CD4-positive, alpha-beta T cell treated with Interleukin-12 subunit alpha and Interleukin-12 subunit beta, for 1 hour (primary cell): ENCODE results near the gene PFDN1.

Experiments
- DNase-seq: peaks from one replicate; pipeline ENCODE4 v3.0.0-alpha.2; 2020

The PFDN1 gene

DNA sequence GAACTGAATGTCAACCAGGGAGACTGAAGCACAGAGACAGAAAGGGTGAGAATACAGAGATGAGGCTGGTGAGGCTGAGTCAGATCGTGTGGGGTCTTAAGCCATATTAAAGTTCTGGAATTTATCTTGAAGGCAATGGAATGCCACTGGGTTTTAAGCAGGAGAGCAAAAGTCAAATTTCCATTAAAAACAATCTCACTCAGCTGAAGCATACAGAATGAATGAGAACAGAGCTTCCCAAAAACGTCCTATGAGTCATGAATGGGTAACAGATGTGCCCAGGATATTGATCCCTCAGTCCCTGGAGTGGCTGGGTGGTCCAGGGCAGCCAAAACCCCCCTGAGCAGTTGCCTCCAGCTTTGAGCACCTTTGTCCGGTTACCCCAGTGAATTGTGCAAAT is 44.9 kb downstream of the PFDN1 start:
- no peak for DNase-seq

DNA sequence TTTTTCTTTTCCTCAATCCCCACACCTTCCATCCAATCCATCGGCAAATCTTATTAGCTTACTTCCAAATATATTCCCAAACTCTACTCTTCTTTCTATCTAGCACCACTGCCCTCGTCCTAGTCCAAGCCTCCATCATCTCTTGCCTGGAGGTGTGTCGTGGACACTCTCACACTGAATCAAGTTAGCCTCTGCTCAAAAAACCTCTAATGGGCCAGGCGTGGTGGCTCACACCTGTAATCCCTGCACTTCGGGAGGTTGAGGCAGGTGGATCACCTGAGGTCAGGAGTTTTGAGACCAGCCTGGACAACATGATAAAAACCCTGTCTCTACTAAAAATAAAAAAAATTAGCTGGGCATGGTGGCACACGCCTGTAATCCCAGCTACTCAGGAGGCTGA is 46.2 kb downstream of the PFDN1 start:
- DNase-seq = no peak

DNA sequence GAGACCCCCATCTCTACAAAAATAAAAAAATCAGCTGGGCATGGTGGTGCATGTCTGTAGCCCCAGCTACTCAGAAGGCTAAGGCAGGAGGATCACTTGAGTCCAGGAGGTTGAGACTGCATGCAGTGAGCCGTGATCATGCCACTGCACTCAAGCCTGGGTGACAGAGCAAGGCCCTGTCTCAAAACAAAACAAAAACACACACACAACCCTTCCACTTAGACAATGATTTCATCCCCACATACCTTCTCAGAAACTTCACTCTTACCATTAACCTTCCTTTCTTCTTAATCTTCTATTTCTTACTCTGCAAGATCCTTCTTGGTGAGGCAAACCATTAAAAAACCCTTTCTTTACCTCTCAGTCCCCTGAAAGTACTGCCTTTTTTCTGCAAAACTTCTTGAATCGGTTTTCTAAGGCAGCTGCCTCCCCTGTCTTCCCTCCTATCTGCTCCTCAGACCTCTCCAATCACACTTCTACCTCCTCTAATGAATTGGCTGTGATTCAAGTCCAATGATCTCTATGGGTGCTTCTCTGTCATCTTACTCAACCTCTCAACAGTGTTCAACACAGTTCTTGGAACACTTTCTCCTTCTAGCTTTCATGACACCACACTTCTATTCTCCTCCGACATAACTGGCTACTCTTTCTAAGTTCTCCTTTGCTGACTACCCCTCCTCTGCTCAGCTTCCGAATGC is 47.3 kb downstream of the PFDN1 start:
- no peak for DNase-seq

DNA sequence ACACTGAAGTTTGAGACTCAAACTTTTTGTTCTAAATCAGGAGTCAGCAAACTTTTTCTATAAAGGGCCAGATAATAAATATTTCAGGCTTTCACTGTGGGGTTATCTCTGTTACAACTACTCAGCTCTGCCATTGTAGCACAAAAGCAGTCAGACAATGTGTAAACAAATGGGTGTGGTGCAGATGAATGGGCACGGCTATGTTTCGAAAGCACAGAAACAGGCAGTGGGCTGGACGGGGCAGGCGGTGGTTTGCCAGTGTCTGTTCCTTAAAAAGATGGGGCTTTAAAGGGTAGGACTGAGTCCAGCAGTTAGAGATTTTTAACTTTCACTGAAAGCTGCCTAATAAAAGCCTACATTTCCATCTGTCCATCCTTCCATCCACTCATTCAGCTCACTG is 48.9 kb downstream of the PFDN1 start:
- peak; percentile 11 for DNase-seq

DNA sequence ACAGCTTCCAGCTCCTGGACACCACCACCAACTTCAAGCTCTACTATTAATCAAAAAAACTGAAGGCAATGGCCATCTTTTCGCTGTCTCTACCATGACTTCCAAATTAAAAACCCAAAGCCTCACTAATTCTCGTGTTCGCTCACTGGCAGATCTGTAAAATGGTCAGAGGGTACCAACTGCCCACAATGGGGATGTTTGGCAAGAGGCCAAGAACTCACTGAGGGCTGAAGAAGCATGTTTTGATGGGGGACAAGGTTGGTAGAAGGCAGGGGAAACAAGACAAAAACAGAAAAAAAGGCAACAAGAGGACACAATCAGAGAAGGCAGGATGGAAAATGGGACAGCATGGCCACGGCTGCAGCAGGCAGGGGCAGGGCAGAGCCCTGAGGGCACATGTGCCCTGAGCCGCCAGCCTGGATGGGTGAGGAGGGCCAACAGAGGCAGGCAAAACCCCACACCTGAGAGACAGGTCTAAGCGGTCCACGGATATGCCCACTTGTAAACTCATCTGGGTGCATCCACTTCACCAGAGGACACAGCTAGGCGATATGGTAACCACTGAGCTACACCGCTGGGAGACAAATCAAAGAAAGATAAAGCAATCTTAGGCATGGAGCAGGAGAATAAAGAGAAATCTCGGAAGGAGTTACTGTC is 50.3 kb downstream of the PFDN1 start:
- no peak for DNase-seq

DNA sequence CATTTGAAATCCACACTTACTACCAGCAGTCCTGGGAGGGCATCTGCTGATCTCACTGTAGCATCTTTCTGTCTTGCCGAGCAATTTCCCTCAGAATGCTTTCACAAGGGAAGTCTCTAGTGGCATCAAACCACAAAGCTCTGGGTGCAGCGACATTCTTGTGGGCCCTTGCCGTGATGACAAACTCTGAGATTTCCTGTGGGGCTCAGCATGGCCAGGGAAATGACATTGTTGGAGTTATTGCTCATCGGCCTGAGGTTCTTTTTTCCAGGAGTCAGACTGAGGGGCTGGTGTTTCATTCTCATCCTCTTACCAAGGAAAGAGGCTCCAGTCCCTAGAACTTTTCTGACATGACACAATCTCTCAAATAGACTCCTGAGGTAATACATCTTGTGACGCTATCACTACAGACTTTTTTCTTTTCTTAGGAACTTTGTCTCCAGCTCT is 51.4 kb downstream of the PFDN1 start:
- peak; percentile 65 for DNase-seq

DNA sequence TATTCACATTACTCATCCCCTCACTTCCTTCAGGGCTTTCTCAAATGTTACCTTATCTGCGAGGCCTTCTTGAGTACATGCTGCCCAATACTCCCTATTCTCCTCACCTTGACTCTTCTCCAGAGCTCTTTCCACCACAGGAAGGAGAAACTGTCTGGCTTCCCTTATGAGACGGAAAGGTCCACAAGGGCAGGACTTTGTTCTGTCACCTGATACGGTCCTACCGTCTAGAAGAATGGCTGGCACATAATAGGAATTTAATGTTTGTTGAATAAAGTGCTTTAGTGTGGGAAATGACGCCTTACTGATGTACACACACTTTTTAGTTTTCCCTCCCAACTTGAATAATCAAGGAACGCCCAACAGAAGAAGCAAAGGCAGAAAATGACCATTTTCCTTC is 52.5 kb downstream of the PFDN1 start:
- no peak for DNase-seq

DNA sequence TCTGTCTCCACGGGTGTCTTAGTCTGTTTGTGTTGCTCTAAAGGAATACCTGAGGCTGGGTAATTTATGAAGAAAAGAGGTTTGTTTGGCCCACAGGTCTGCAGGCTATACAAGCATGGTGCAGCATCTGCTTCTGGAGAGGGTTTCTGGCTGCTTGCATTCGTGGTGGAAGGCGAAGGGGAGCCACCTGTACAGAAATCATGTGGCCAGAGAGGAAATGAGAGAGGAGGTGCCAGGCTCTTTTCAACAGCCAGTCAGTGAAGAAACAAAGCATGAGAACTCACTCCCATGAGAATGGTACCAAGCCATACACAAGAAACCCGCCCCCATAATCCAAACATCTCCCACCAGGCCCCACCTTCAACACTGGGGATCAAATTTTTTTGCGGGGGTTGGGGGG is 53.4 kb downstream of the PFDN1 start:
- DNase-seq = no peak

DNA sequence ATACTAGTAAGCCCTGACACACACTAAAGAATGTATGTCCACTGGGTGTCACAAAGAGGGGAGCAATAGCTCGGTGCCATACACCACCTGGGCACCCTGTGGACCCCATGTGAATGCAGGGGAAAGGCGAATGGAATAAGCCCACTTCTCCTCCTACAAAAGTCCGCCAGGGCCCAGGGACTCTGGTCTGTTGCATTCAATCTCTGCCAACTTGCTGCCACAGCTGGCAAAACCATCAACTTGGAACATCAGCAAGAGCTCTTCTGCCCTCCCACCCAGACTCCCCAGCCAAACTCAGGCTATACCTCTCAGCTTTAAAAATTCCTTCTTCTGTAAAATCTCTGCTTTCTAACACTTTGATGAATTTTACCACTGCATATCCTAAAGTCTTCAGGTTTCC is 54.5 kb downstream of the PFDN1 start:
- no peak for DNase-seq

DNA sequence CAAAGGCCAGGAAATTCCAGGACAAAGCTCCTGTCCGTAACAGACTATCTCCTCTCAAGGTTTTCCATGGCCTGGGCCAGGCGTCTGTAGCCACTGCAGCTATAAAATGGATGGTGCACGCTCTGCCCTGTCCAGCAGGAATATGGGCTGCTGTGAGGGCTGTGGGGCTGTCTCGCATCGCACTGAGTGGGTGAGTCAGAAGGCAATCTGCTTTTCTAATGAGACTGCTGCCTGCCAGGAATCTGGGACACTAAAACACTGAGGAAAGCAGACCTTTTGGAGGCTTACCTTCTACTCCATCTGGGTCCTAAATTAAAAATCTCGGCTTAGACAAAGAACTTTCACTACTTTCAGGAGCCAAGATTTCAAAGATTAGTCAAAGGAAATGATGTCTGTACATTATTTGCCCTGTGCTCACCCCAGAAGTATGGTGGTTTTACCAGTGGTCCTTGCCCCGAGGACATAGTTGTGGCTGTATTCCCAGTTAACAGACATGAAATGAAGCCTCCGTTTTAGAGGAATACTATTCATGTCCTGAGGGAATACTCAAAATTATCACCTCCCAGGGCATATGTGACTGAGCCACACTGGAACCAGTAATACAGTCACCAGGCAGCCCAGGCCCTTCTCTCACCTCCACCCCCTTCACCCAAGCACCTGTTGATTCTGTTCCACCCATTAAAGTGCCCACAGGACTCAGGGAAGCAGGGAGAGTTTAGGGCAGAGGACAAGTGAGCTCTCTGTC is 56.4 kb downstream of the PFDN1 start:
- DNase-seq = no peak

DNA sequence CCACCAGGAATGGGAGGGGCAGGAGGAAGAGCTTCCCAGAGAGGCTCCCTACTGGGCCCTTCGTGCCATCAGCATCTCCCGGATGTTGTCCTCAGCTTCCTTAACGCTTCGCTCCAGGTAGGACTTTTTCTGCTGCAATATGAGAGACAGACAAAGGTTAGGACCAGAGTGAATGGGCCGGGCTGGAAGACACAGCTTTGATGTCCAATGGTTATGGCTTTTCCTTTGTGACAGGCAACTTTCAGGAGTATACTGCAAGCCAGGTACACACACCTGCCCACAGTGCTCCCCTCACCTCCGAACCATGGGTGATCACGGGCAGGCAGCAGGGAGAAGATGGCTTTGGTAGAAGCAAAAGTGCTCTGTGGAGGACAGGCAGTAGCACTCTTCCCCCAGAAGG is 57.0 kb downstream of the PFDN1 start:
- DNase-seq = no peak

DNA sequence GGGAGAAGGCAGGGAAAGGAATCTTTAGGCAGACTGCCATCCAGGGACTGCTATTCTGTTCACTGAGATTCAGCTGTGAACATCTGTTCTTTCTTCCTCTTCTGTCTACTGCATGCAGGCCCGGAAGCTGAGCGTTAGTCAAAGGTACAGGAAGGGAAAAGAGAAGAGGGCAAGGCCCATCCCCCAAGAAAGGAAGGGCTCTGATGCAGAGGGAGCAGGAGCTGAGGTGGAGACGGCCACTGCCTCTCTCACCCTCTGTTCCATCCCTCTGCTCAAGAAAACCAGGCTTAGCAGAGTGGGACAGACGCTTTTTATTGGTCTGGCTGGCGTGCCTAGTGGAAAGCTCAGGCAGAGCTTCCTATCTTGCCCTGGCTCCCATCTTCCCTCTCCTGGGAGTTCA is 57.6 kb downstream of the PFDN1 start:
- no peak for DNase-seq

DNA sequence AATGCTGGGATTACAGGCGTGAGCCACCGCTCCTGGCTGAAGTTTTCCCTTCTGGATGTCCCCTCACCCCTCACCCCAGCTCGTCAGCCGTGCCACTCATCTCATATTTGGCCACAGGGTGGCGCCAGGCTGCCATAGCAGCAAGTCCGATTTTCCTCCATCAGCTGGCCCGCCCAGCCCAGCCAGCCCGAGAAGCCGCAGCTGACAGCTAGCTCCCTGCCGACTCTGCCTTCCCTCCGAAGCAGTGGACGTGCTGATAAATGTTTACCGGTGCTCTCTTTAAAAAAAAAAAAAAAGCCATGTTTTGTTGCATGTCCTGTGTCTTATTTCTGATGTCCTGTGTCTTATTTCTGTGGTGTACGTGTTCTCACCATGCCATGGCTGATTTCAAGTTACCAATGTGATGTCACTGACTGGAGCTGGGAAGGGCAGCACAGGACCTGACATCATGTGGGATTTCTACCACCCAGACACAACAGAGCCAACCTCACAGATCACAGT is 58.3 kb downstream of the PFDN1 start:
- DNase-seq = peak; percentile 79

DNA sequence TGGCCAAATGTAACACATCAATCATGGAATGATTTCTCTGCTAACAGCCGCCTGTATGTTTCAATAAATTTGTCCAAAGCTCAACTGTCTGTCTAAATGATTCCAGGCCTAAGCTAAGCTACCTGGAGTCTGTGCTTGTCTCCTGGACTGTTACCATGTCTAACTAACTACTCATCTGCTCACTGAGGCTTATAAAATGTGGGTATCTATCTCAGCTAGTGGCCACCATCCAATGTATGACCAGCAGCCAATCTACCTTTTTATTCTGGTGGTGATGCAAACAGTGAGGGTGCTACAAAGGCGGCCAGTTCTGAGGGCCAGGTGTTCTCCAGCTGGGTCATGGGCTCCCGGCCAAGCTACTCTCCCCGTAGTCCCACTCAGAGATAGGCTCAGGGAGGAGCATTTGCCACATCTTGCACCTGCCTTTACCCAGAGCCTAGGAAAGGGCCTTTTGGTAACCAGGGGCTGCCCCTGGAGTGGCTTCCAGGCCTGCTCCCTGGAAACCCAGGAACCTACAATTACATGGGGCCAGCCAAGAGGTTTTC is 59.1 kb downstream of the PFDN1 start:
- DNase-seq = no peak

DNA sequence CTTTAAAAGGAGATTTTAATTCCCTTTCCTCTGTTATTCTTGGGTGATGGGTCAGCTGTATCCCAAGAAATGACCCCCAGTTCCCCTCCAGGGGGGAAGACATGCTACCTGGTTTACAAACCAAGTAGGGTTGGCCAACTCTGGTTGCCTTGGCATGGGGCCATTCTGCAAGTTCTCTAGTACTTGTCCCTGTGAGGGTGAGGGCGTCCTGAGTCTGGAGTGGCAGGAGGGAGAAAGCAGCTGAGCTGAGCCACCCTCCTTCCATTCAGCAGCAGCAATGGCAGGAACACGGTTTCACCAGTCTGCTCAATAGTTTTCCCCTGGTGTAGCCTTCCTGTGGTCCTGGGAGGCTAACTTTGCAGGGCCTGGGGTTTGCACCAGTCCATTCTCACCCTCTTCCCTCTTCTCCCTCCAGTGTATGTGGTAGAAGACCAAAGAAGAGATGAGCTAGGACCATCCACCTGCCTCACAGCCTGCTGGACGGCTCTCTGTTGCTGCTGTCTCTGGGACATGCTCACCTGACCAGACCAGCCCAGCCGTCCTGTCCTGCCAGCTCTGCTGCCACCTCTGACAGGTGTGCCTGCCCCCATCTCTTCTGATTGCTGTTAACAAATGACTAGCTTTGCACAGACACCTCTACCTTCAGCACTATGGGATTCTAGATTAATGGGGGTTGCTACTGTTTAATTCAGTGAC is 59.9 kb downstream of the PFDN1 start:
- no peak for DNase-seq

DNA sequence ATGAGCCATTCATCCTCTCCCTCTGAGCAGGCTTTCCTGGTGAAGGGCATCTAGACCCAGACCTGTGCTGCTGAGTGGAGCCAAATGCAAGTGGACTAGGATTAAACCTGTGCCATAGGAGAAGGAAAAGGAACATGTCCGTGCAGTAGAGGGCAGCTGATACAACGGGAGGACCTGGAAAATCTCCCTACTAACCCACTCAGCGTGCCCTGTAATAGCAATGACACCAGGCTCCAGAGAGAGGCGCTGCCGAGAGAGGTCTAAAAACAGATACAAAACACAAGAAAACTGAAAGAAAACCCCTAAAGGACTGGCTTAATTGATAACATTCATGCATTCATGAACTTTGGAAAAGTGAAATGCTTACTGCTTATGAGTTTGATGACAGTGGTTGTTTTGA is 60.8 kb downstream of the PFDN1 start:
- DNase-seq = no peak

DNA sequence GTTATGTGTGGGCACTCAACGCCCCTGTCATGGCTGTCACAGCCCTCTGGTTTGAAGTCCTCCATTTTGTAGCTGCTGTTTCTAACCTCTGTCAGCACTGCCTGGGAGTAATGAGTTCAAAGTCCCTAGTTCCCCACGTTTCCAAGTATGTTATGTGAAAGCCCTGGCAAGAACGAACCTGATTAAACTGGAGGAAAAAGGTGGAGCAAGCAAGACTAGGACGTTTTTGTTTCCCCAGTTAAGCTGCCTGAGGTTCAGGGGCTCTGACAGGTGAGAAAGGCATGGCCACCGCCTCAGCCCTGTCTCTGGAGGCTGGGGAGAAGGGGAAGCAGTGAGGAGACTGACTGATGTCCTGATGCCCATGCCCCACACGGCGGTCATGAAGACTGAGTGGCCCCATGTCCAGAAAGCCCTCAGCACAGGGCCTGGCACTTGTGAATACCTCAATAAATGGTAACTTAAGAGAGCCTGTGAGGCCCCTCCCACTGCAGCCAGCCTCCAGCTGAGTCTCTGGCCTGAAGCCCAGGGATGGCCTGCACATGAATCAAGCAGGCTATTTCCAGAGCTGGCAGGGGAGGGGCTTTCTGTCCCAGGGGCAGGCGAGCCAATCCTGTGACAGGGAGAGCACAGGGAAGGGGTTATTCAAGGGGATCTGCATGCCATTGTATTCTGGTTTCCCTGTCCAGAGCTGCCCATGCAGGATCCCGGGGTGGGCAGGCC is 61.8 kb downstream of the PFDN1 start:
- no peak for DNase-seq

DNA sequence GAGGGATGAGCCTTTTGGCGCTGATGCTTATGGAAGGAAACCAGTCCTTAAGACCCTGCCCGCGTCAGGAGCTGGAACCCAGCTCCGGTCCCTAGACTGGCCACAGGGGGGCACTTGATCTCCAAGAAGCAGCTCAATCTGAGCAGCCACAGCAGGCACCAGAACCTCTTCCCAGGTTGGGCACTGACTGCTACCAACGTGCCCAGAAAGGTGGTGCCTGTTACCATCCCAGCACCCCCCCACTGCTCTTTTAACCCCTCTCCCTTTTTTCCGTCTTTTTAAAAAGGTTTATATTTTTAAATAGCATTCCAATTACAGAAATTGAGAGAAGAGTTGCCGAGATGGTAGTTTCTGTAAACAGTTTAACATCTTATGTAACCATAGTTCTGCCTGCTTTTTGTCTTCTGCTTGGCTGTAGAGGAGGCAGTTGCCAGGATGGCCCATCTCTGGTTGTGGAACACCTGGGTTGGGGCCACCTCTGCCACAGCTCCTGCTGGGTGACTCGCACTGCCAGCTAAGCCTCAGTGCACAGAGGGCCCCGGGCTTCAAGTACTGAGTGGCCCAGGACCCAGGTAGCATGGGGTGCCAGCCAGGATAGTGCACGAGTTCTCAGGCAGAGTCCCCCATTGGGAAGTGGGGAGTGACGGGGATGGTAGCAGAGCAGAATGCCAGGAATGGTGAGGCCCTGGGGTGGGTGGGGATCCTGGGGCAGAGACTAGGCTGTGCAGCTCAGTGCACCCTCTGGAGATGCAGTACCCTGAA is 62.8 kb downstream of the PFDN1 start:
- peak; percentile 56 for DNase-seq

DNA sequence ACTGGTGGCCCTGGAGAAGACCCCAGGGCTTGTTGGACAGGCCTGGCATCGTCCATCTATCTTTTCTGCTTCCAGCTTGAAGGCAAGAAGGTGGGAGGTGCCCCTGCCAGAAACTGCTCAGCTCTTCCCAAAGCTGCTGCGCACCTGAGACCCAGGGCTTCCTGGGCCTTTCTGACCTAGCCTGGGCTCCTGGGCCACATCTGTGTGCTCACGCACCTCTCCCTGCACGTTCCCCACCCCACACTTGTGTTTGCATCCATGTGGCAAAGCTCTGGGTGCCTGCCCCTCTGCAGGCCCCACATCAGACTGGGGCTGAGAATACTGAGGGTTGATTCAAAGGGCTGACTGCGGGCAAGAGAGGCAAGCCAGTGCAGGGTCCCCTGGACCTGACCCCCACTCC is 63.4 kb downstream of the PFDN1 start:
- DNase-seq = no peak

DNA sequence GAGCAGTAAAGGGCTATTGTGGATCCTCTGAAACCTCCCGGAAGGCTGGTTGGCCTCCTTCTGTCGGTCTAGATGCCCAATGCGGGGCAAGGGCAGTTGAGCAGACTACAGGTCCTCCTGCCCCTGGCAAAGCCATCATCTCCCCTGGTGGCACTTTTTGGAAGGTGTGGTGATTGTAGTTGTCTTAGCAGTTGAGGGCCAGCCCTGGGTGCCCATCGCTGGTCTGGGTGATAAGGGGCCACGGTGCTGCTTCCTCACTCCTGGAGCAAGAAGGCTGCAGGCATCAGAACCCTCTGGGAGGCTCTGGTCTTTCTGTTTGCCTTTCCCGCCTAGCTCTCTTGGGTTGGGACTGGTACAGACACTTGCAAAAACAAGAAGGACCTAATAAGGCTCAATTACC is 64.1 kb downstream of the PFDN1 start:
- no peak for DNase-seq

DNA sequence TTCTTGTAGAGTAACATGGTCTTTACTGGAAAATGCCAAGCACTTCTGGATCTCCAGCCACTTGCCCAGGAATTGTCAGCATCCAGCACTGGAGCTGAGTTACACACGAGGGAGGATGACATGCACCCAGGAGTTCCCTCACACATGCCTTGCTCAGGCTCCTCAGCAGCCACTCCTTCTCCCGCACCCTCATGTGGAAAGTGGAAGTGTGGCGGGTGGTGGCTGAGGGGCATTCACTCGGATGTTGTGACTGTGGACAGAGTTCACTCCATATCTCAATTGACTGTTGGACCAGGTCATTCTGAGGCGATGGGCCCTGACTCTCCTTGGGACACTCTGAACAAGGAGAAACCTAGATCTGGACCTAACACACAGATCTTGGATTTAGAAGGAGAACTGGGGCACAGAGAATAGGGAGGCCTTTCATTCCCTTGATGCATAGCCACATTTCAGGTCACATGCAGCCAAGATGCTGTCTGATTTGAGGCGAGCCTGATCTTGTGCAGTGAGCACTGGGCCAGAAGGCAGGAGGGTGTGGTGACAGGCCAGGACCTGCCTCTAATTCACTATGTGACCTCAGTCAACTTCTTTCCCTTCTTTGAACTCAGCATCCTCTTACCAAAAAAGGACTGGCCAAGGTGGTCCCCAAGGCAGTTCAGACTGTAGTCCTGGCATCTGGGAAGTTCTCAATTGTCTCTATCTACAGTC is 65.9 kb downstream of the PFDN1 start:
- DNase-seq = no peak
